GM12878 (cell line): Measurements from ENCODE around the gene PCLO. TPM values are rescaled to one million over a fixed set of nuclear protein-coding genes. Genes with fewer than 3 reads are reported as not detected.

Source experiments
- ATAC-seq: fragments of 200-7000 bp; cut with Tn5 transposase; 3 replicates; pipeline ENCODE4 v1.9.1; 2020; ENCODE audit warnings: mild to moderate bottlenecking, moderate library complexity
- BruUV-seq: library from RNA; stranded (reverse); fragments of 400-500 nt; replicated peaks from 2 replicates; lab custom pipeline; 2021; lab: Mats Ljungman, UMichigan
- CTCF ChIA-PET: fragments of 300-600 bp; sonication (Branson Sonifier 250); formaldehyde crosslinking; extraction: SDS; loops from one replicate; lab custom pipeline; 2021; ENCODE audit warnings: inconsistent platforms; lab: Yijun Ruan, JAX
- POLR2A ChIA-PET: fragments of 350-600 bp; formaldehyde crosslinking; extraction: SDS; loops from one replicate; lab custom pipeline; 2021; ENCODE audit warnings: inconsistent platforms; lab: Charles Lee
- RAD21 ChIA-PET: fragments of 300-600 bp; sonication (Branson Sonifier 250); formaldehyde crosslinking; loops from one replicate; lab custom pipeline; 2023; ENCODE audit warnings: antibody characterized with exemption; ENCODE audit not compliant: unreplicated experiment; lab: Charles Lee
- SMC1A ChIA-PET: fragments of 300-600 bp; sonication (Branson Sonifier 250); formaldehyde crosslinking; loops from one replicate; lab custom pipeline; 2023; ENCODE audit not compliant: unreplicated experiment, uncharacterized antibody; lab: Charles Lee
- DNase-seq: peaks from one replicate; pipeline ENCODE4 v3.0.0-alpha.2; 2011; ENCODE audit warnings: low read depth, low spot score
- FAIRE-seq: peaks from 3 replicates; lab custom pipeline; 2011; peaks lifted over from hg19 to GRCh38; lab: Jason Lieb, UNC
- H2AFZ ChIP-seq: 2 replicates; pipeline ENCODE4 v1.6.0; 2011; ENCODE audit warnings: low read depth, low read length, control low read depth; ENCODE audit not compliant: control insufficient read depth
- H3K27ac ChIP-seq: 2 replicates; pipeline ENCODE4 v1.5.1; 2011; ENCODE audit warnings: control low read depth; ENCODE audit not compliant: control insufficient read depth, insufficient read depth
- H3K27me3 ChIP-seq, 2 experiments: replicated peaks in 1 of 2; 2 replicates each; pipeline versions ENCODE4 v1.6.0 to v1.6.1; 2011; ENCODE audit warnings: low read length in 1 of 2; ENCODE audit not compliant: control insufficient read depth in 2 of 2, insufficient read depth in 2 of 2
- H3K36me3 ChIP-seq, 2 experiments: 2 replicates each; pipeline ENCODE4 v1.5.1; 2011; ENCODE audit warnings: low read length in 1 of 2; ENCODE audit not compliant: control insufficient read depth in 2 of 2, insufficient read depth in 2 of 2
- H3K4me1 ChIP-seq: 2 replicates; pipeline ENCODE4 v1.6.1; 2011; ENCODE audit warnings: mild to moderate bottlenecking, low read length, moderate library complexity, mixed read lengths; ENCODE audit not compliant: control insufficient read depth, insufficient read depth
- H3K4me2 ChIP-seq: 2 replicates; pipeline ENCODE4 v1.6.0; 2011; ENCODE audit warnings: control low read depth; ENCODE audit not compliant: control insufficient read depth, insufficient read depth
- H3K4me3 ChIP-seq: fragments of 200-600 bp; sonication (generic); 2 replicates; pipeline ENCODE4 v1.5.1; 2016
- H3K79me2 ChIP-seq: 2 replicates; pipeline ENCODE4 v1.6.0; 2011; ENCODE audit warnings: low read length; ENCODE audit not compliant: control insufficient read depth, insufficient read depth
- H3K9ac ChIP-seq: 2 replicates; pipeline ENCODE4 v1.8.0; 2011; ENCODE audit warnings: low read length, control low read depth, mixed read lengths; ENCODE audit not compliant: control insufficient read depth, insufficient read depth
- H3K9me3 ChIP-seq: replicated peaks from 3 replicates; pipeline ENCODE4 v1.5.1; 2011; ENCODE audit warnings: mild to moderate bottlenecking, low read length; ENCODE audit not compliant: control insufficient read depth, insufficient read depth
- H4K20me1 ChIP-seq: 2 replicates; pipeline ENCODE4 v1.6.0; 2011; ENCODE audit not compliant: control insufficient read depth, insufficient read depth
- BRCA1 ChIP-seq: IDR thresholded peaks from 2 replicates; pipeline ENCODE4 v1.6.1; 2011; ENCODE audit warnings: low read depth, low read length, improper control_type of control experiment
- E4F1 ChIP-seq: fragments of 450-650 bp; IDR thresholded peaks from 2 replicates; pipeline ENCODE4 v1.6.1; 2018; ENCODE audit warnings: borderline replicate concordance, mild to moderate bottlenecking; ENCODE audit not compliant: partially characterized antibody
- NR2C1 ChIP-seq: fragments of 450-650 bp; IDR thresholded peaks from 2 replicates; pipeline ENCODE4 v1.6.1; 2017; ENCODE audit warnings: antibody characterized with exemption, mild to moderate bottlenecking, moderate library complexity
- NRF1 ChIP-seq: conservative IDR thresholded peaks from 2 replicates; pipeline ENCODE4 v1.6.1; 2011; ENCODE audit warnings: mild to moderate bottlenecking, low read depth, low read length, improper control_type of control experiment
- ZBED1 ChIP-seq: IDR thresholded peaks from 2 replicates; pipeline ENCODE4 v1.6.1; 2016; ENCODE audit warnings: borderline replicate concordance
- WGBS: methylation state at CpG from one replicate; pipeline ENCODE4 v1.1.6; 2016; ENCODE audit warnings: low lambda C conversion rate; ENCODE audit not compliant: insufficient replicate concordance, insufficient coverage; ENCODE audit errors: missing lambda C conversion rate; 5-methylcytosine and 5-hydroxymethylcytosine counted together
- in situ Hi-C: fragments of 300-500 bp; cut with MboI; formaldehyde crosslinking; loops from 9 replicates; pipeline ENCODE4 v1.14.3; 2018; ENCODE audit warnings: mixed read lengths
- intact Hi-C: fragments of 100-400 bp; cut with micrococcal nuclease; formaldehyde crosslinking; loops from one replicate; pipeline ENCODE4 v1.14.2; 2022; ENCODE audit not compliant: unreplicated experiment
- polyA plus RNA-seq, 11 experiments: library from polyadenylated mRNA; depleted of rRNA in 4 of 11; unstranded in 6 of 11; stranded (reverse) in 5 of 11; fragments of >200 nt; fragmentation: Nextera tagmentation in 4 of 11; fragmentation: Illumina TruSeq in 1 of 11; extraction: Ambion mirVana in 4 of 11; extraction: Trizol in 1 of 11; gene quantifications; 1 replicate in 1 of 11; 2 replicates in 10 of 11; pipeline versions ENCODE4 v1.2.1 to v1.2.3, GENCODE V29; 2011 to 2016; ENCODE audit warnings: inconsistent platforms in 2 of 11, missing spikeins in 2 of 11, low read depth in 1 of 11
- total RNA-seq, 4 experiments: library from RNA; depleted of rRNA in 3 of 4; stranded (reverse); fragments of >200 nt in 3 of 4; fragmentation: Illumina TruSeq in 1 of 4; extraction: Trizol in 1 of 4; gene quantifications; 2 replicates each; pipeline versions ENCODE4 v1.2.1 to v1.2.3, GENCODE V29; 2013 to 2021
- TF ChIP-seq, protein P1 (sequence below): fragments of 450-650 bp; formaldehyde crosslinking; IDR thresholded peaks from 2 replicates; pipeline ENCODE4 v1.5.0; 2022; ENCODE audit warnings: mild to moderate bottlenecking, missing genetic modification characterization

Gene PCLO
- total and polyA plus RNA-seq, 10 of the 15 experiments (the other 5 are each of a cell fraction or from before 2014, with no cell fraction given), result 0.01 to 0.08 (median 0.03) TPM; not detected in 6

- TF ChIP-seq E4F1, result no peak
- TF ChIP-seq NRF1, result no peak
- TF ChIP-seq ZBED1, result no peak
These were observed 122.2 kb downstream of the PCLO start (continued) for GRCh38 chr7:83040484-83040883.

GRCh38 chr7:83038787-83039186 lies 123.9 kb downstream of the PCLO start:
- no TSS peak for BruUV-seq
- Histone ChIP-seq H3K4me2 (no peak overlapping the region), H3K27me3 (no peaks in the 10 kb centered on the region), H4K20me1 (no peaks in the 10 kb centered on the region), H3K27ac (no peak overlapping the region), H2AFZ (no peak overlapping the region), H3K9ac (no peak overlapping the region), H3K36me3 (no peaks in the 10 kb centered on the region), H3K4me1 (no peaks in the 10 kb centered on the region), H3K79me2 (no peaks in the 10 kb centered on the region), H3K9me3 (no peaks in the 10 kb centered on the region), H3K4me3 (no peak overlapping the region)
- ATAC-seq (no peak), DNase-seq (no peak), FAIRE-seq (no peak)
- intact Hi-C loops, result no loop called here
- ChIA-PET CTCF (no interaction called here), POLR2A (no interaction called here), SMC1A (interaction anchor here (1.0 kb wide), 1 partner anchor 11 kb away, joined by 3 read pairs; no protein-coding TSS in a partner anchor), RAD21 (no interaction called here)
- 0% methylated on average over 1 of the region's 1 CpG for WGBS
- in situ Hi-C loops, result no loop called here
- TF ChIP-seq, protein P1, sequence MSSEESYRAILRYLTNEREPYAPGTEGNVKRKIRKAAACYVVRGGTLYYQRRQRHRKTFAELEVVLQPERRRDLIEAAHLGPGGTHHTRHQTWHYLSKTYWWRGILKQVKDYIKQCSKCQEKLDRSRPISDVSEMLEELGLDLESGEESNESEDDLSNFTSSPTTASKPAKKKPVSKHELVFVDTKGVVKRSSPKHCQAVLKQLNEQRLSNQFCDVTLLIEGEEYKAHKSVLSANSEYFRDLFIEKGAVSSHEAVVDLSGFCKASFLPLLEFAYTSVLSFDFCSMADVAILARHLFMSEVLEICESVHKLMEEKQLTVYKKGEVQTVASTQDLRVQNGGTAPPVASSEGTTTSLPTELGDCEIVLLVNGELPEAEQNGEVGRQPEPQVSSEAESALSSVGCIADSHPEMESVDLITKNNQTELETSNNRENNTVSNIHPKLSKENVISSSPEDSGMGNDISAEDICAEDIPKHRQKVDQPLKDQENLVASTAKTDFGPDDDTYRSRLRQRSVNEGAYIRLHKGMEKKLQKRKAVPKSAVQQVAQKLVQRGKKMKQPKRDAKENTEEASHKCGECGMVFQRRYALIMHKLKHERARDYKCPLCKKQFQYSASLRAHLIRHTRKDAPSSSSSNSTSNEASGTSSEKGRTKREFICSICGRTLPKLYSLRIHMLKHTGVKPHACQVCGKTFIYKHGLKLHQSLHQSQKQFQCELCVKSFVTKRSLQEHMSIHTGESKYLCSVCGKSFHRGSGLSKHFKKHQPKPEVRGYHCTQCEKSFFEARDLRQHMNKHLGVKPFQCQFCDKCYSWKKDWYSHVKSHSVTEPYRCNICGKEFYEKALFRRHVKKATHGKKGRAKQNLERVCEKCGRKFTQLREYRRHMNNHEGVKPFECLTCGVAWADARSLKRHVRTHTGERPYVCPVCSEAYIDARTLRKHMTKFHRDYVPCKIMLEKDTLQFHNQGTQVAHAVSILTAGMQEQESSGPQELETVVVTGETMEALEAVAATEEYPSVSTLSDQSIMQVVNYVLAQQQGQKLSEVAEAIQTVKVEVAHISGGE, result no peak
- TF ChIP-seq NR2C1 (no peak), BRCA1 (no peak)
- TF ChIP-seq, all 136 proteins: peak for 0
